Activated T-cell treated with anti-CD3 and anti-CD28 coated beads, Interleukin-2, amount 50 U/mL, for 48 hours (primary cell): ENCODE measurements around the gene ATRX.
A peak's percentile ranks its signal among the peaks of the same experiment; 100 is the strongest.
"Not testable (repeated sequence)": the region's sequence is repeated elsewhere in the genome, so short reads cannot be mapped to it uniquely, and the experiment has no call there.

ENCODE experiments used
- DNase-seq, 2 experiments: peaks; one replicate each; pipeline ENCODE4 v3.0.0-alpha.2; 2020

The ATRX gene

GRCh38 chrX:77785486-77786364, at the start of gene ATRX:
ATRX (minus strand) TSS chrX:77786216; CDS start chrX:77786001, 215 bp downstream.
- DNase-seq = peak; percentile 74 to 80

GRCh38 chrX:77831544-77831943, 45.5 kb upstream of the ATRX start:
- not testable (repeated sequence) for DNase-seq

- not testable (repeated sequence) for DNase-seq
These were observed 36.0 kb upstream of the ATRX start for GRCh38 chrX:77821989-77822388.

- no peak for DNase-seq
These were observed 34.2 kb upstream of the ATRX start for GRCh38 chrX:77820091-77820727.

GRCh38 chrX:77814210-77814609, 28.2 kb upstream of the ATRX start:
- DNase-seq = no peak

GRCh38 chrX:77802201-77802600, 16.2 kb upstream of the ATRX start:
- DNase-seq = no peak

GRCh38 chrX:77795124-77795523, 9.1 kb upstream of the ATRX start:
- no peak for DNase-seq

- DNase-seq = no peak
These were observed 7.9 kb upstream of the ATRX start for GRCh38 chrX:77793946-77794345.

- DNase-seq = no peak
These were observed 2.0 kb upstream of the ATRX start for GRCh38 chrX:77788050-77788449.

- DNase-seq = no peak
These were observed 307 bp upstream of the ATRX start for GRCh38 chrX:77786365-77786680.

GRCh38 chrX:77779695-77780094, 6.3 kb downstream of the ATRX start:
- no peak for DNase-seq

- no peak for DNase-seq
These were observed 9.4 kb downstream of the ATRX start for GRCh38 chrX:77776659-77777058.

- DNase-seq = no peak
These were observed 14.4 kb downstream of the ATRX start for GRCh38 chrX:77771601-77772000.

- no peak for DNase-seq
These were observed 17.2 kb downstream of the ATRX start for GRCh38 chrX:77768787-77769186.

- not testable (repeated sequence) for DNase-seq
These were observed 19.8 kb downstream of the ATRX start for GRCh38 chrX:77766212-77766611.

GRCh38 chrX:77755561-77755960, 30.5 kb downstream of the ATRX start:
- no peak for DNase-seq

GRCh38 chrX:77753942-77754341, 32.1 kb downstream of the ATRX start:
- not testable (repeated sequence) for DNase-seq

- DNase-seq = no peak
These were observed 36.3 kb downstream of the ATRX start for GRCh38 chrX:77749695-77750094.

GRCh38 chrX:77743720-77744119, 42.3 kb downstream of the ATRX start:
- DNase-seq = no peak

GRCh38 chrX:77742788-77743476, 43.1 kb downstream of the ATRX start:
- no peak for DNase-seq

GRCh38 chrX:77740376-77740905, 45.6 kb downstream of the ATRX start:
- no peak for DNase-seq

GRCh38 chrX:77733342-77733741, 52.7 kb downstream of the ATRX start:
- DNase-seq = no peak

- DNase-seq = no peak
These were observed 54.1 kb downstream of the ATRX start for GRCh38 chrX:77731821-77732419.
